Hepatocyte (in vitro differentiated cells): ENCODE results near the gene SLC5A10.
"Not testable (repeated sequence)": the region's sequence is repeated elsewhere in the genome, so short reads cannot be mapped to it uniquely, and the experiment has no call there.

Source experiments
- EZH2phosphoT487 ChIP-seq: fragments of 200-600 bp; sonication (generic); IDR thresholded peaks from one replicate; pipeline ENCODE4 v1.6.1; 2018; ENCODE audit warnings: antibody characterized with exemption, mild to moderate bottlenecking, low read depth, moderate library complexity; ENCODE audit not compliant: unreplicated experiment, severe bottlenecking
- TF ChIP-seq, protein P1 (sequence below): fragments of 200-600 bp; sonication (generic); IDR thresholded peaks from 2 replicates; pipeline ENCODE4 v1.5.1; 2016; ENCODE audit warnings: antibody characterized with exemption, mild to moderate bottlenecking; ENCODE audit not compliant: poor library complexity

DNA sequence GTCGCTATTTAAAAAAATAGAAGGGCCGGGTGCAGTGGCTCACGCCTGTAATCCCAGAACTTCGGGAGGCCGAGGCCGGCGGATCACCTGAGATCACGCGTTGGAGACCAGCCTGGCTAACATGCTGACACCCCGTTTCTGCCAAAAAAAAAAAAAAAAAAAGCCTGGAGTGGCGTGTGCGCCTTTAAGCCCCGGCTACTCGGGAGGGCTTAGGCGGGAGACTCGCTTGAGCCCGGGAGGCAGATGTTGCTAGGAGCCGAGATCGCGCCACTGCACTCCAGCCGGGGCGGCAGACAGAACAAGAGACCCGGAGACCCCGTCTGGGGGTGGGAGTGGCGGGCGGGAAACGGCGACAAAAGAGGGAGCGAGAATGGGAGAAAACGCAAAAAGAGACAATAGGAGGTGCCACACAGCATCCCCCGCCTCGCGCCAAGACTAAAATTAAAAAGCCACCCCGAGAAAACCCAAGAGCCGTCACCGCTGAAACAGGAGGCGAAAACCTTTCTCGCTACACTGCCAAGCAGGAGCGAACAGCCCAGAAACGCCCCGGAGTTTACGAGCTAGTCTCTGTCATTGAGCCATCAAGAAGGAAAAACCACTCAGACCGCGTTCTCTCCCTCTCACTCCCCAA is 111.5 kb downstream of the SLC5A10 start:
- TF ChIP-seq, protein P1, sequence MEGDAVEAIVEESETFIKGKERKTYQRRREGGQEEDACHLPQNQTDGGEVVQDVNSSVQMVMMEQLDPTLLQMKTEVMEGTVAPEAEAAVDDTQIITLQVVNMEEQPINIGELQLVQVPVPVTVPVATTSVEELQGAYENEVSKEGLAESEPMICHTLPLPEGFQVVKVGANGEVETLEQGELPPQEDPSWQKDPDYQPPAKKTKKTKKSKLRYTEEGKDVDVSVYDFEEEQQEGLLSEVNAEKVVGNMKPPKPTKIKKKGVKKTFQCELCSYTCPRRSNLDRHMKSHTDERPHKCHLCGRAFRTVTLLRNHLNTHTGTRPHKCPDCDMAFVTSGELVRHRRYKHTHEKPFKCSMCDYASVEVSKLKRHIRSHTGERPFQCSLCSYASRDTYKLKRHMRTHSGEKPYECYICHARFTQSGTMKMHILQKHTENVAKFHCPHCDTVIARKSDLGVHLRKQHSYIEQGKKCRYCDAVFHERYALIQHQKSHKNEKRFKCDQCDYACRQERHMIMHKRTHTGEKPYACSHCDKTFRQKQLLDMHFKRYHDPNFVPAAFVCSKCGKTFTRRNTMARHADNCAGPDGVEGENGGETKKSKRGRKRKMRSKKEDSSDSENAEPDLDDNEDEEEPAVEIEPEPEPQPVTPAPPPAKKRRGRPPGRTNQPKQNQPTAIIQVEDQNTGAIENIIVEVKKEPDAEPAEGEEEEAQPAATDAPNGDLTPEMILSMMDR: not testable (repeated sequence)
- not testable (repeated sequence) for TF ChIP-seq EZH2phosphoT487
